ENCODE measurements around the gene ZNF423. TPM values are rescaled to one million over a fixed set of nuclear protein-coding genes. Genes with fewer than 3 reads are reported as not detected.

ZNF423 gene
- total and polyA plus RNA-seq, 9 of the 15 experiments (the other 6 are each of a cell fraction or from before 2014, with no cell fraction given): not detected

DNA sequence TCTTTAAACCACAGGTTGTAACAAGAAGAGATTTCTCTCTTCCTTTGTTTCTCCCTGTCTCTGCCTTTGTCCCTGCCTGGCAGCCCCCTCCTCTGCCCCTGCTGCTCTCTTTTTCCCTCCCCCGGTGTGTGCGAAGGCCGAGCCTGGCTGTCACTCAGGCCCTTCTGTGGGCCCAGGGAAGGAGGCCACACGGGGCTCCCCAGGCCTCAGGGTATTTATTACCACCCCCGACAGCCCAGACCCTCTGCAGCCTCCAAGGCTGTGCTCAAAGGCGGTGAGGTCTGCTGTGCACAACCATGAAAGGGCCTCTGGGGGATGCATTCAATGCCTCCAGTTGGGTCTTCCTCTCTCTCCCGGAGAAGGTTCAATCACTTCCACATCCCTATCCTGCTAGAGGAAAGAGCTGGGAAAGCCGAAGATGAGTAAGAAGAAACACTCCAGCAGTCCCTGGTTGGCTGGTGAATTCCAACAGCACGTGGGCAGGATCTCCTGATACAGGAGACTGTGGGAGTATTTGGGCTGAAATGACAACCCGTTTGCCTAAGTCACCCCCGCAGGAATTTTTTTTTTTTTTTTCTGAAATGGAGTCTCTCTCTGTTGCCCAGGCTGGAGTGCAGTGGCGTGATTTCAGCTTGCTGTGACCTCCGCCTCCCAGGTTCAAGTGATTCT lies 34.2 kb downstream of the ZNF423 start (continued):
- TF ChIP-seq ZNF384 (IDR thresholded peaks at IDR 0.05; ENCODE audit: low read depth, low read length) (no peak), SOX6 (IDR thresholded peaks at IDR 0.05) (no peak), BCL6 (CRISPR knock-in tag; IDR thresholded peaks at IDR 0.05) (no peak)

DNA sequence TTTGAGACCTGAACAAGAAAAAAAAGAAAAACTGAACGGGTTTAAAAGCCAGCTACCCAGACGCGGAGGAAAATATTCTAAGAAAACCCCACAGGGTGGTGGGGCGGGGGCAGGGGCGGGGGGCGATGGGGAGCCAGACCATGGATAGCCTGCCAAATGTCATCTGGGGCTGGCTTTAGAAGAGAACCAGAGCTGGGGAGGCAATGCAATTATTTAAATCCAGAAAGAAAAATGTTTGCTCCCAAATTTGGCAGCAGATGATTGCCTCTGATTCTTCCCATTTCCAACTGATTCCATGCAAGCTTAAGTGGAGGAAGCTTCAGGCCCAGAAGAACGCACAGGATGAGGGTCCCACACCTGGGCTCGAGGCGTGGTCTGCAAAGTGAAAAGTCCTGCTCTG lies 34.8 kb downstream of the ZNF423 start:
- Histone ChIP-seq H3K36me3 (ENCODE audit: control insufficient read depth, insufficient read depth, low read length) (no peaks in the 10 kb centered on the region), H3K9ac (ENCODE audit: insufficient read depth in 1 of 2, low read depth in 2 of 2, low read length in 2 of 2) (no peak overlapping the region), H4K20me1 (replicated peaks; ENCODE audit: control insufficient read depth, insufficient read depth, low read length) (no peaks in the 10 kb centered on the region), H2AFZ (ENCODE audit: low read depth, low read length) (no peak overlapping the region), H3K4me3 (no peak overlapping the region), H3K27ac (ENCODE audit: extremely low read depth, low read depth, low read length) (no peak overlapping the region), H3K4me2 (ENCODE audit: insufficient read depth, low read length) (no peak overlapping the region), H3K9me3 (replicated peaks; ENCODE audit: control insufficient read depth, insufficient read depth, low read depth, low read length) (no peaks in the 10 kb centered on the region), H3K9me1 (ENCODE audit: control insufficient read depth, insufficient read depth, low read length) (no peaks in the 10 kb centered on the region), H3K4me1 (replicated peaks in 1 of 2; ENCODE audit: control insufficient read depth in 2 of 2, insufficient read depth in 2 of 2, low read length in 2 of 2) (no peaks in the 10 kb centered on the region), H3K27me3 (ENCODE audit: control insufficient read depth in 2 of 2, insufficient read depth in 2 of 2, low read length in 2 of 2) (peaks cover under 1 to 20% of the 10 kb centered on the region in 2 experiments; a peak in 4 of 5 replicates), H3K79me2 (ENCODE audit: control insufficient read depth, insufficient read depth, low read length) (no peaks in the 10 kb centered on the region)
- no TSS peak for BruUV-seq (replicated peaks)
- TF ChIP-seq SPI1 (IDR thresholded peaks at IDR 0.05; ENCODE audit: borderline replicate concordance, low read depth, low read length): no peak
- TF ChIP-seq ZNF408 (CRISPR knock-in tag; IDR thresholded peaks at IDR 0.05; ENCODE audit: low read depth): no peak
- no peak for TF ChIP-seq PPARD (CRISPR knock-in tag; IDR thresholded peaks at IDR 0.05)
- TF ChIP-seq POLR2AphosphoS2 (IDR thresholded peaks at IDR 0.05; ENCODE audit: low read length): no peak
- TF ChIP-seq LCOR (CRISPR knock-in tag; IDR thresholded peaks at IDR 0.05): no peak
- no peak for TF ChIP-seq E2F3 (CRISPR knock-in tag; IDR thresholded peaks at IDR 0.05)
- no peak for TF ChIP-seq RBM14 (IDR thresholded peaks at IDR 0.05; ENCODE audit: borderline replicate concordance, insufficient read depth, low read depth, low read length)
- no peak for TF ChIP-seq GTF2F1 (IDR thresholded peaks at IDR 0.05; ENCODE audit: low read depth, low read length)
- TF ChIP-seq SIN3B (IDR thresholded peaks at IDR 0.05; ENCODE audit: low read depth): no peak
- TF ChIP-seq NCOA1 (IDR thresholded peaks at IDR 0.05; ENCODE audit: low read depth): no peak
- no peak for TF ChIP-seq GATAD2A (IDR thresholded peaks at IDR 0.05)
- TF ChIP-seq TBL1XR1 (IDR thresholded peaks at IDR 0.05; ENCODE audit: low read length in 2 of 2): no peak
- TF ChIP-seq, protein P1, sequence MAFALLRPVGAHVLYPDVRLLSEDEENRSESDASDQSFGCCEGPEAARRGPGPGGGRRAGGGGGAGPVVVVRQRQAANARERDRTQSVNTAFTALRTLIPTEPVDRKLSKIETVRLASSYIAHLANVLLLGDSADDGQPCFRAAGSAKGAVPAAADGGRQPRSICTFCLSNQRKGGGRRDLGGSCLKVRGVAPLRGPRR (CRISPR knock-in tag; IDR thresholded peaks at IDR 0.05): no peak
- TF ChIP-seq NUFIP1 (IDR thresholded peaks at IDR 0.05; ENCODE audit: partially characterized antibody): no peak
- no peak for TF ChIP-seq ZC3H8 (IDR thresholded peaks at IDR 0.05)
- TF ChIP-seq MAZ (CRISPR knock-in tag; conservative IDR thresholded peaks at IDR 0.05 in 1 of 2, IDR thresholded peaks at IDR 0.05 in 1 of 2): no peak
- TF ChIP-seq TAF15 (IDR thresholded peaks at IDR 0.05; ENCODE audit: low read depth, low read length): no peak
- no peak for TF ChIP-seq MEF2A (IDR thresholded peaks at IDR 0.05; ENCODE audit: control insufficient read depth, low read depth, low read length)
- no peak for TF ChIP-seq MIER1 (IDR thresholded peaks at IDR 0.05; ENCODE audit: low read depth)
- CTCF ChIA-PET (ENCODE audit: low intra/inter-chr PET ratio): no interaction called here
- ATAC-seq: no peak
- POLR2A ChIA-PET: no interaction called here
- intact Hi-C loops (cut with micrococcal nuclease) (no loop called here), in situ Hi-C loops (cut with MboI) (no loop called here)
- DNase-seq (ENCODE audit: extremely low read depth in 1 of 4, low spot score in 3 of 4): no peak
- WGBS (ENCODE audit: insufficient coverage, low coverage, missing lambda C conversion rate): 0% methylated on average over 6 of the region's 9 CpGs
- FAIRE-seq: no peak
